Measurements from ENCODE around the gene PRKCA. TPM values are rescaled to one million over a fixed set of nuclear protein-coding genes. Genes with fewer than 3 reads are reported as not detected.

PRKCA gene
- total RNA-seq, 3 donors from 2014 or later, result 42.3 to 77.7 (median 56.3) TPM

DNA sequence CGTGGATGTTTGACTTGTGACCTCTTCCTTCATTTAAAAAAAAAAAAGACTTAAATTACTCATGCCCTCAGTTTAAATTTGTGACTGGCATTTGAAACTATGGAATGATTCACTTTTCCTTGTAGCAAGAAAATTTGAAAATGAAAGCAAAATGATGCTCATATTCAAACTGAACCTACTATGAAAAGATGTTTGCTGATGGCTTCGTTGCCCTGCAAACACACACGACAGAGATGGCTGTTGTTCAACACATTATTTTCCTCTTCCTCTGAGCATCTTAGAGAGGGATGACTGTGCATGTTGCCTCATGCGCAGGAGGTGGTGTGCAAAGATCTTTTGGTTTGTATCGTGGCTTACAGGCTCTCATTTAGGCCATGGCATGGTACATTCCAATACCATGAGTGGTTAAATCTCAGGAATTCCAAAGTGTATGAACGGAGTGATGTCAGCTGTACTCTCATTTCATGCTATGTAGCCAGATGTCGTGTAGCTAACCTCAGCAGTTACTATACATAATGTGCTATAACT lies 164.5 kb downstream of the PRKCA start:
- ATAC-seq (peak; percentile 14), DNase-seq (no peak)
- Histone ChIP-seq H3K36me3 (ENCODE audit: low read depth) (no peaks in the 10 kb centered on the region), H3K4me3 (no peak overlapping the region), H3K9me3 (no peaks in the 10 kb centered on the region), H3K4me1 (ENCODE audit: low read depth) (peaks cover 17% of the 10 kb centered on the region)
- TF ChIP-seq, protein P1, sequence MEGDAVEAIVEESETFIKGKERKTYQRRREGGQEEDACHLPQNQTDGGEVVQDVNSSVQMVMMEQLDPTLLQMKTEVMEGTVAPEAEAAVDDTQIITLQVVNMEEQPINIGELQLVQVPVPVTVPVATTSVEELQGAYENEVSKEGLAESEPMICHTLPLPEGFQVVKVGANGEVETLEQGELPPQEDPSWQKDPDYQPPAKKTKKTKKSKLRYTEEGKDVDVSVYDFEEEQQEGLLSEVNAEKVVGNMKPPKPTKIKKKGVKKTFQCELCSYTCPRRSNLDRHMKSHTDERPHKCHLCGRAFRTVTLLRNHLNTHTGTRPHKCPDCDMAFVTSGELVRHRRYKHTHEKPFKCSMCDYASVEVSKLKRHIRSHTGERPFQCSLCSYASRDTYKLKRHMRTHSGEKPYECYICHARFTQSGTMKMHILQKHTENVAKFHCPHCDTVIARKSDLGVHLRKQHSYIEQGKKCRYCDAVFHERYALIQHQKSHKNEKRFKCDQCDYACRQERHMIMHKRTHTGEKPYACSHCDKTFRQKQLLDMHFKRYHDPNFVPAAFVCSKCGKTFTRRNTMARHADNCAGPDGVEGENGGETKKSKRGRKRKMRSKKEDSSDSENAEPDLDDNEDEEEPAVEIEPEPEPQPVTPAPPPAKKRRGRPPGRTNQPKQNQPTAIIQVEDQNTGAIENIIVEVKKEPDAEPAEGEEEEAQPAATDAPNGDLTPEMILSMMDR (IDR thresholded peaks at IDR 0.05), result no peak
- intact Hi-C loops (cut with DNase I, micrococcal nuclease), result no loop called here

- peaks cover 19% of the 10 kb centered on the region for H3K4me1 ChIP-seq (ENCODE audit: low read depth)
- ATAC-seq (no peak), DNase-seq (no peak)
- no peaks in the 10 kb centered on the region for H3K36me3 ChIP-seq (ENCODE audit: low read depth)
- H3K4me3 ChIP-seq, result no peak overlapping the region
- TF ChIP-seq, protein P1 (IDR thresholded peaks at IDR 0.05), result no peak
- H3K9me3 ChIP-seq, result no peaks in the 10 kb centered on the region
- intact Hi-C loops (cut with DNase I, micrococcal nuclease), result no loop called here
Observed at GRCh38 chr17:66467766-66468165, 165.4 kb downstream of the PRKCA start.

GRCh38 chr17:66468241-66469087 lies 166.1 kb downstream of the PRKCA start:
- TF ChIP-seq, protein P1 (IDR thresholded peaks at IDR 0.05), result no peak
- Histone ChIP-seq H3K4me3 (no peak overlapping the region), H3K9me3 (no peaks in the 10 kb centered on the region), H3K4me1 (ENCODE audit: low read depth) (peaks cover 14% of the 10 kb centered on the region), H3K36me3 (ENCODE audit: low read depth) (no peaks in the 10 kb centered on the region)
- peak in 1 of 3 donors; percentile 42 for DNase-seq
- intact Hi-C loops (cut with DNase I, micrococcal nuclease), result no loop called here
- peak; percentile 54 for ATAC-seq

GRCh38 chr17:66469088-66469442 lies 166.7 kb downstream of the PRKCA start:
- H3K36me3 ChIP-seq (ENCODE audit: low read depth), result no peaks in the 10 kb centered on the region
- H3K4me1 ChIP-seq (ENCODE audit: low read depth), result peaks cover 16% of the 10 kb centered on the region
- intact Hi-C loops (cut with DNase I, micrococcal nuclease), result no loop called here
- TF ChIP-seq, protein P1 (IDR thresholded peaks at IDR 0.05), result no peak
- ATAC-seq (no peak), DNase-seq (no peak)
- no peaks in the 10 kb centered on the region for H3K9me3 ChIP-seq
- no peak overlapping the region for H3K4me3 ChIP-seq

DNA sequence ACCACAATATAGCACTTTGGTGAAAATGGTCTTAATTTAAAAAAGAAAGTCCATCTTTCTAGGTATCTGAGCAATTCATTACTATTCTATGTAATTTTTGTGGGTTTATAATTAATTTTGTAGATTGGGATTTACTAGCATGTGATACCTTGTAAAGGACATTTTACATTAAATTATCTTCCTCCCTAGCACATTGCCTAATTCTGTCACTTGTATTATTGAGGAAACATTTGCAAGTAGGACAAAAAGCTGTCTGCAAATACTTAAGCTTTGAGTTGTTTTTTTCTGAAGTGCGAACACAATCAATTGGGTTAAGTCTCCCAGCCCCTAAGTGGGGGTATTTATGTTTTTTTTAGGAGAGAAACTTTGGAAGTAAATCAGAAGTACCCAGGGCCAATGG lies 167.0 kb downstream of the PRKCA start:
- H3K4me3 ChIP-seq, result no peak overlapping the region
- intact Hi-C loops (cut with DNase I, micrococcal nuclease), result no loop called here
- TF ChIP-seq, protein P1 (IDR thresholded peaks at IDR 0.05), result no peak
- H3K36me3 ChIP-seq (ENCODE audit: low read depth), result no peaks in the 10 kb centered on the region
- DNase-seq, result no peak
- H3K9me3 ChIP-seq, result no peaks in the 10 kb centered on the region
- no peak for ATAC-seq
- peaks cover 16% of the 10 kb centered on the region for H3K4me1 ChIP-seq (ENCODE audit: low read depth)
